ENCODE measurements around the gene C1QTNF1.

The C1QTNF1 gene

GRCh38 chr17:78977997-78978973 is 45.7 kb upstream of the C1QTNF1 start:
- Histone ChIP-seq H3K27ac (no peak overlapping the region), H3K4me3 (ENCODE audit: low read depth, low read length) (no peak overlapping the region)
- DNase-seq: no peak

DNA sequence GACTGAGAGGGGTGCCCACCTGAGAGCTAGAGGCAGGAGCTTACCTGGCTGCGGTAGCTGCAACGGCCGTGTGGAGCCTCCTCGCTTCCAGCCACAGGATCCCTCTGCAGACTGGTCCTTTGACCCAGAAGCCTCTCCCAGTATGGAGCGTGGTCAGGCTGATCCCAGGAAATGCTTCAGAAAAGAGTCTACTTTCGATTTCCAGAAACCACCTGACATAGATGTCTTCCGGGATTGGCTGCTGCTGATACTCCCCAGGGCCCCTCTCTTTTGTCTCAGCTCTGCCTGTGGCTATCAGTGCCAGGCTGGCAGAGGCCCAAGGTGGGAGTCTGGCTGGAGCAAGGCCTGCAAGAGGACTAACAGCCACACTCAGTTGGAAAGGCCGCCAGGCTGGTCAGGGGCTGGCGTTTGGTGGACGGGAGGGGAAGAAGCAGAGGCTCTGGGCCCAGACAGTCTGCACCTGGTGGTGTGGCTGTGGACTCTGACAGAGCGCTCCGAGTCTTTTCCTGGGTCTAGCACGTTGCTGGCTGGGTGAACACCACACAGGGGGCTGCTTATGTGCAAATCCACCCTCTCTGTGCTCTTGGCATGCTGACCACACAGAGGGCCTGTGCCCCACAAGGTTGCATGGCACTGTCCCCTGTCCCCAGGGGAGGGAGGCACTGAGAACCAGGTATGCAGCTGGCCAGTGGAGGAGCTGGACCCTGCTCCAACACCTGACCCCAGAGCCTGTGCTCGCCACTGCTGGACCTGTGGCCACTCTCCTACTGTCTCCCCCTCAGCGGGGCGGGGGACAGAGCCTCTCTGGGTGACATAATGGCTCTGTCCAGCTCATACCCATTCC is 44.0 kb upstream of the C1QTNF1 start, which contains the start of gene LGALS3BP:
Gene LGALS3BP (minus strand): TSS at position 144 of the 844 bp plus-strand sequence. CDS start 2,732 bp downstream, outside the sequence.
- DNase-seq: no peak
- no peak for TF ChIP-seq CTCF (IDR thresholded peaks at IDR 0.05; ENCODE audit: low read depth, low read length)
- no peak within 1 kb of the TSS for H3K4me3 ChIP-seq (ENCODE audit: low read depth, low read length)
- no peaks in the 10 kb centered on the region for H3K27me3 ChIP-seq (ENCODE audit: insufficient read depth, low read depth, severe bottlenecking)
- no peaks in the 10 kb centered on the region for H3K36me3 ChIP-seq
- H3K9me3 ChIP-seq (ENCODE audit: severe bottlenecking): no peaks in the 10 kb centered on the region
- peak within 1 kb of the TSS; percentile 51 for H3K27ac ChIP-seq

More at GRCh38 chr17:78977997-78978973, 45.7 kb upstream of the C1QTNF1 start:
- H3K9me3 ChIP-seq (ENCODE audit: severe bottlenecking): no peaks in the 10 kb centered on the region
- no peaks in the 10 kb centered on the region for H3K36me3 ChIP-seq
- peak; percentile 18; the same call in 1 of the 2 replicates for TF ChIP-seq CTCF (IDR thresholded peaks at IDR 0.05; ENCODE audit: low read depth, low read length)
- no peaks in the 10 kb centered on the region for H3K27me3 ChIP-seq (ENCODE audit: insufficient read depth, low read depth, severe bottlenecking)

- no peaks in the 10 kb centered on the region for H3K36me3 ChIP-seq
- H3K27ac ChIP-seq: peak overlapping the region; percentile 51
- DNase-seq: peak; percentile 49
- no peak for TF ChIP-seq CTCF (IDR thresholded peaks at IDR 0.05; ENCODE audit: low read depth, low read length)
- no peak overlapping the region for H3K4me3 ChIP-seq (ENCODE audit: low read depth, low read length)
- H3K9me3 ChIP-seq (ENCODE audit: severe bottlenecking): no peaks in the 10 kb centered on the region
- H3K27me3 ChIP-seq (ENCODE audit: insufficient read depth, low read depth, severe bottlenecking): no peaks in the 10 kb centered on the region
Observed at GRCh38 chr17:78980624-78980972, 43.4 kb upstream of the C1QTNF1 start.

DNA sequence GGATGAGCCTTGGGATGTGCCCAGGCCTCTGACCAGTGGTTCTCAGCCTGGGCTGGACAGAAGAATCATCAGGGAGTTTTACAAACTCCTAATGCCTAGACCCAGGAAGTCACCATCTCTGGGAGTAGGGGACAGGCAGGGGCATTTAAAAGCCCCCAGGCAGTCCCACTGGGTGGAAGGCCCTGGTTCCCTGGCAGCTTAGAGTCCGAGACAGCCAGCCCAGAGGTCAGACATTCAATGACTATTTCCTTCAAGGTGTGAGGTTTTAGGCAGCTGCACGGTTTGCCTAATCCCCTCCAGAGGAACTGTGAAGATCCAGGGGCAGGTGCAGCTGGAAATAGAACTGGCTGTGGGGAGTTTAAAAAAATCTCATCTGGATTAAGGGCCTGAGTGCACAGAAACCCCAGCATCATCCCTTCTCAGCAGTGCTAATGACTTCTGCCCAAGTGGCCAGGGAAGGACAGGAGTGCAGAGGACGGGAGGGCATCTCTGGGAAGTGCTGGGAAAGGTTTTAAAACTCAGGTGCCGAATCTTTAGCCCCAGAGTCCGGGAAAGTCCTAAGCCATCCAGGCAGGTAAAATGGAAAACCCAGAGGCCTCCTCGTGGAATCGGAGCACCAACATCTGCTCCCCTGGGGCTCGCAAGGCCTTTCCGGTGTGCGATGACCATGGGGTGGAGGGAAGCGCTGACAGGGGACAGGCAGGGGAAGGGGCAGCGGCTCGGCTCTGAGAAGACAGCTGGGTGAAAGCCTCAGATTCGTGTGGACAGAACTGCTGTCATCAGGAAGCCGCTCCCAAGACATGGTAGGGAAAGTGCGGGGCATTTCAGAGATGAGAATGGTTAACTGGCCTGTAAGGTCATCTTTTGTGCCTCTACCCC is 42.7 kb upstream of the C1QTNF1 start:
- H3K27ac ChIP-seq: peak overlapping the region; percentile 51
- no peak for TF ChIP-seq CTCF (IDR thresholded peaks at IDR 0.05; ENCODE audit: low read depth, low read length)

GRCh38 chr17:78985395-78985794 is 38.6 kb upstream of the C1QTNF1 start:
- Histone ChIP-seq H3K27ac (no peak overlapping the region), H3K4me3 (ENCODE audit: low read depth, low read length) (no peak overlapping the region), H3K9me3 (ENCODE audit: severe bottlenecking) (no peaks in the 10 kb centered on the region), H3K36me3 (peaks cover 4% of the 10 kb centered on the region; the same call in 1 of the 2 replicates), H3K27me3 (ENCODE audit: insufficient read depth, low read depth, severe bottlenecking) (no peaks in the 10 kb centered on the region)
- TF ChIP-seq CTCF (IDR thresholded peaks at IDR 0.05; ENCODE audit: low read depth, low read length): no peak
- no peak for DNase-seq

More for the DNA sequence above, 42.7 kb upstream of the C1QTNF1 start:
- H3K27me3 ChIP-seq (ENCODE audit: insufficient read depth, low read depth, severe bottlenecking): no peaks in the 10 kb centered on the region
- peak; percentile 89 for DNase-seq
- peak overlapping the region; percentile 6 for H3K4me3 ChIP-seq (ENCODE audit: low read depth, low read length)
- no peaks in the 10 kb centered on the region for H3K9me3 ChIP-seq (ENCODE audit: severe bottlenecking)
- no peaks in the 10 kb centered on the region for H3K36me3 ChIP-seq

Data from WERI-Rb-1 (cell line).